Measurements from ENCODE around the gene ANGPTL7.

The ANGPTL7 gene

GRCh38 chr1:11227106-11228077 is 38.2 kb downstream of the ANGPTL7 start:
- TF ChIP-seq SPI1 (IDR thresholded peaks at IDR 0.05; ENCODE audit: borderline replicate concordance, low read depth) = no peak
- TF ChIP-seq GABPA (IDR thresholded peaks at IDR 0.05; ENCODE audit: low read depth) = no peak
- no peak for TF ChIP-seq POLR2AphosphoS5 (IDR thresholded peaks at IDR 0.05; ENCODE audit: low read depth)
- no peak for TF ChIP-seq CTCF (IDR thresholded peaks at IDR 0.05; ENCODE audit: insufficient read depth, low read length)
- TF ChIP-seq, protein P1, sequence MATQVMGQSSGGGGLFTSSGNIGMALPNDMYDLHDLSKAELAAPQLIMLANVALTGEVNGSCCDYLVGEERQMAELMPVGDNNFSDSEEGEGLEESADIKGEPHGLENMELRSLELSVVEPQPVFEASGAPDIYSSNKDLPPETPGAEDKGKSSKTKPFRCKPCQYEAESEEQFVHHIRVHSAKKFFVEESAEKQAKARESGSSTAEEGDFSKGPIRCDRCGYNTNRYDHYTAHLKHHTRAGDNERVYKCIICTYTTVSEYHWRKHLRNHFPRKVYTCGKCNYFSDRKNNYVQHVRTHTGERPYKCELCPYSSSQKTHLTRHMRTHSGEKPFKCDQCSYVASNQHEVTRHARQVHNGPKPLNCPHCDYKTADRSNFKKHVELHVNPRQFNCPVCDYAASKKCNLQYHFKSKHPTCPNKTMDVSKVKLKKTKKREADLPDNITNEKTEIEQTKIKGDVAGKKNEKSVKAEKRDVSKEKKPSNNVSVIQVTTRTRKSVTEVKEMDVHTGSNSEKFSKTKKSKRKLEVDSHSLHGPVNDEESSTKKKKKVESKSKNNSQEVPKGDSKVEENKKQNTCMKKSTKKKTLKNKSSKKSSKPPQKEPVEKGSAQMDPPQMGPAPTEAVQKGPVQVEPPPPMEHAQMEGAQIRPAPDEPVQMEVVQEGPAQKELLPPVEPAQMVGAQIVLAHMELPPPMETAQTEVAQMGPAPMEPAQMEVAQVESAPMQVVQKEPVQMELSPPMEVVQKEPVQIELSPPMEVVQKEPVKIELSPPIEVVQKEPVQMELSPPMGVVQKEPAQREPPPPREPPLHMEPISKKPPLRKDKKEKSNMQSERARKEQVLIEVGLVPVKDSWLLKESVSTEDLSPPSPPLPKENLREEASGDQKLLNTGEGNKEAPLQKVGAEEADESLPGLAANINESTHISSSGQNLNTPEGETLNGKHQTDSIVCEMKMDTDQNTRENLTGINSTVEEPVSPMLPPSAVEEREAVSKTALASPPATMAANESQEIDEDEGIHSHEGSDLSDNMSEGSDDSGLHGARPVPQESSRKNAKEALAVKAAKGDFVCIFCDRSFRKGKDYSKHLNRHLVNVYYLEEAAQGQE (IDR thresholded peaks at IDR 0.05; ENCODE audit: insufficient replicate concordance, low read depth) = no peak
- Histone ChIP-seq H3K27ac (replicated peaks) (no peak overlapping the region), H3K4me3 (replicated peaks; ENCODE audit: insufficient read depth, low read length) (no peak overlapping the region), H3K27me3 (ENCODE audit: insufficient read depth, poor library complexity, severe bottlenecking) (no peaks in the 10 kb centered on the region)
- no peak for DNase-seq (ENCODE audit: low read depth in 1 of 2, low spot score in 1 of 2)

DNA sequence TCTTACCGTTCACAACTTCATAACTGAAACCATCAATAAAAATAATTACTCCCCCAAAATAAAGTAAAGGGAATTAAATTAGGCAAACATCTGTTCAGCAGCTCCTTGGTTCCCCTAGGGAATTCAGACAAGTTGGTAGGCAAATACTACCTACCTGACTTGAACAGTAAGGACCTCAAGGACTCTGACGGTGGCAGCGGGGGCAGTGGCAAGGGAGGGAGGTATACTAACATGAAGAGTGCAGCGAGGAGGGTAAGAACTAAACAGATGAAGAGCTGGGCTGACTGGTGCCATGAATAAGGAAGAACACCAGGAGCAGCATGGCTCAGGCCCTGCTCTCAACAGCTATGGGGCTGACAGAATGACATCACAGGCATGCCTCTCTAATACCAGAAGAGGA is 40.0 kb downstream of the ANGPTL7 start:
- no peak overlapping the region for H3K27ac ChIP-seq (replicated peaks)
- DNase-seq (ENCODE audit: low read depth in 1 of 2, low spot score in 1 of 2) = no peak
- H3K4me3 ChIP-seq (replicated peaks; ENCODE audit: insufficient read depth, low read length) = no peak overlapping the region
- H3K27me3 ChIP-seq (ENCODE audit: insufficient read depth, poor library complexity, severe bottlenecking) = no peaks in the 10 kb centered on the region
- TF ChIP-seq POLR2AphosphoS5 (IDR thresholded peaks at IDR 0.05; ENCODE audit: low read depth) (no peak), CTCF (IDR thresholded peaks at IDR 0.05; ENCODE audit: insufficient read depth, low read length) (no peak), SPI1 (IDR thresholded peaks at IDR 0.05; ENCODE audit: borderline replicate concordance, low read depth) (no peak), GABPA (IDR thresholded peaks at IDR 0.05; ENCODE audit: low read depth) (no peak)
- TF ChIP-seq, protein P1 (IDR thresholded peaks at IDR 0.05; ENCODE audit: insufficient replicate concordance, low read depth) = no peak

GRCh38 chr1:11233208-11233607 is 44.1 kb downstream of the ANGPTL7 start:
- Histone ChIP-seq H3K27me3 (ENCODE audit: insufficient read depth, poor library complexity, severe bottlenecking) (no peaks in the 10 kb centered on the region), H3K4me3 (replicated peaks; ENCODE audit: insufficient read depth, low read length) (no peak overlapping the region), H3K27ac (replicated peaks) (no peak overlapping the region)
- no peak for DNase-seq (ENCODE audit: low read depth in 1 of 2, low spot score in 1 of 2)
- TF ChIP-seq GABPA (IDR thresholded peaks at IDR 0.05; ENCODE audit: low read depth) (no peak), SPI1 (IDR thresholded peaks at IDR 0.05; ENCODE audit: borderline replicate concordance, low read depth) (no peak), POLR2AphosphoS5 (IDR thresholded peaks at IDR 0.05; ENCODE audit: low read depth) (no peak), CTCF (IDR thresholded peaks at IDR 0.05; ENCODE audit: insufficient read depth, low read length) (no peak)
- TF ChIP-seq, protein P1 (IDR thresholded peaks at IDR 0.05; ENCODE audit: insufficient replicate concordance, low read depth) = no peak

Data from HL-60 (cell line).